ENCODE results near the gene SLC1A5. TPM values are rescaled to one million over a fixed set of nuclear protein-coding genes. Genes with fewer than 3 reads are reported as not detected.

Gene SLC1A5
- polyA plus RNA-seq, 1 donor from 2014 or later, result 1.1 TPM

DNA sequence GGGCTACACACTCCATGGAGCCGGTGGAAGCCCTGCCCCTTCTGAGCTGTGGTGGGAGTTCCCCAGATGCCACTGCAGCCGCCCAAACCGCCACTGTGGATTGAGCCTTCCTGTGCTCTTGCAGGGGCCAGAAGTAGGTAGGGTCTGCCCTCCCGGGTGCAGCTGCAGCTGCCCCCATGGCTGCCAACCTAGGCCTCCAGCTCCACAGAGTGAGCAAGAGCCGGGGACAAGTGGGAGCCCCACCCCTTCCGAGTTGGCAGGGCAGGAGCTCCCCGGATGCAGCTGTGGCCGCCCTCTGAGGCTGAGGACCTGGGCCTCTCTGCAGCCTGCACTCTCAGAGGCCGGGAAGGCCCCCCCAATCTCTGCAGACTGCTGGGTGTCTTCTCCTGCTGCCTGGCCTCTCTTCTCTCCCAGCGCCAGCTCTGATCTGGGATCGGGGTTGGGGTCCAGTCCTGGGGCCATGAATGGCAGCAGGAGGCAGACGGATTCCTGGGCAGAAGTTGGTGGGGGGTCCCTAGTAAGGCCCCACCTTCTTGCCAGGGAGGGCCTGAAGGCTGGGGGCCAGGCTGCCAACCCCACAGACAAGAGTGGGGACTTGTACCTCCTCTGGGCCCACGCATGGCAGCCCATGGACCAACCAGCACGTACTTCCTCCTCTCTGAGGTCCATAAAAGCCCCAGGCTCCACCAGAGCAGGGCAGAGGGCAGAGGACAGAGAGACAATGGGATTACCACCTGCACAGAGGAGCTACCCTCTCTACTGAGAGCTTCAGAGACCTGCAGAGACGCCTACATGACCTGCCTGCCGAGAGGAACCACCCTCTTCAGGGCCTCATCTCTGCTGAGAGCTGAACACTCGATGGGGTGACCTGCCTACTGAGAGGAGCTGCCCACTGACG lies 33.4 kb upstream of the SLC1A5 start:
- Histone ChIP-seq H3K36me3 (ENCODE audit: insufficient read depth, low read length) (no peaks in the 10 kb centered on the region), H3K9ac (ENCODE audit: low read length) (no peak overlapping the region), H2AFZ (ENCODE audit: low read depth, low read length) (no peak overlapping the region), H3K9me2 (ENCODE audit: insufficient read depth, low read length) (no peaks in the 10 kb centered on the region), H3K27ac (ENCODE audit: low read length) (no peak overlapping the region), H4K20me1 (ENCODE audit: insufficient read depth) (no peaks in the 10 kb centered on the region), H3K27me3 (ENCODE audit: insufficient read depth, low read depth, low read length) (no peaks in the 10 kb centered on the region), H3K4me3 (ENCODE audit: low read length) (no peak overlapping the region), H3K4me2 (ENCODE audit: low read length) (no peak overlapping the region), H3F3A (ENCODE audit: insufficient read depth, low read length, poor library complexity, severe bottlenecking) (no peaks in the 10 kb centered on the region), H3K9me3 (ENCODE audit: low read length) (no peaks in the 10 kb centered on the region), H3K79me2 (replicated peaks; ENCODE audit: insufficient read depth, low read length) (no peaks in the 10 kb centered on the region)
- TF ChIP-seq, protein P1, sequence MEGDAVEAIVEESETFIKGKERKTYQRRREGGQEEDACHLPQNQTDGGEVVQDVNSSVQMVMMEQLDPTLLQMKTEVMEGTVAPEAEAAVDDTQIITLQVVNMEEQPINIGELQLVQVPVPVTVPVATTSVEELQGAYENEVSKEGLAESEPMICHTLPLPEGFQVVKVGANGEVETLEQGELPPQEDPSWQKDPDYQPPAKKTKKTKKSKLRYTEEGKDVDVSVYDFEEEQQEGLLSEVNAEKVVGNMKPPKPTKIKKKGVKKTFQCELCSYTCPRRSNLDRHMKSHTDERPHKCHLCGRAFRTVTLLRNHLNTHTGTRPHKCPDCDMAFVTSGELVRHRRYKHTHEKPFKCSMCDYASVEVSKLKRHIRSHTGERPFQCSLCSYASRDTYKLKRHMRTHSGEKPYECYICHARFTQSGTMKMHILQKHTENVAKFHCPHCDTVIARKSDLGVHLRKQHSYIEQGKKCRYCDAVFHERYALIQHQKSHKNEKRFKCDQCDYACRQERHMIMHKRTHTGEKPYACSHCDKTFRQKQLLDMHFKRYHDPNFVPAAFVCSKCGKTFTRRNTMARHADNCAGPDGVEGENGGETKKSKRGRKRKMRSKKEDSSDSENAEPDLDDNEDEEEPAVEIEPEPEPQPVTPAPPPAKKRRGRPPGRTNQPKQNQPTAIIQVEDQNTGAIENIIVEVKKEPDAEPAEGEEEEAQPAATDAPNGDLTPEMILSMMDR (IDR thresholded peaks at IDR 0.05; ENCODE audit: poor library complexity, severe bottlenecking), result no peak
- TF ChIP-seq TAF1 (IDR thresholded peaks at IDR 0.05; ENCODE audit: low read depth) (no peak), EP300 (conservative IDR thresholded peaks at IDR 0.05; ENCODE audit: poor library complexity, severe bottlenecking) (no peak), POLR2AphosphoS5 (IDR thresholded peaks at IDR 0.05) (no peak), SMC3 (conservative IDR thresholded peaks at IDR 0.05; ENCODE audit: poor library complexity) (no peak)

DNA sequence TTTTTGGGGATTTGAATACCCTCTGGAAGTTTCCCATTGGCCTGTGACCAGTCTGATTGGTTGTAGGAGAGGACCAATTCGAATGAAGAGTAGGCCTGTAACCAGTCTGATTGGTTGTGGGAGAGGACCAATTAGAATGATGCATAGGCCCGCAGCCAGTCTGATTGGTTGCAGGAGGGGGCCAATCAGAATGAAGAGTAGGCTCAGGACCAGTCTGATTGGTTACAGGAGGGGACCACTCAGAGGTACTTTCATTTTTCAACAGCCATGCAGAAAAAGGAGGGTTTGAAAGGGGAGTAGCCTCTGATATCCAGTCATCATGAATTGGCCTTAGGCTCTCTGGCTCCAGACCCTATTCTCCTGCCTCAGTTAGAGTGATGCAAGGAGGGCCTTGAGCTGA lies 30.4 kb upstream of the SLC1A5 start:
- H3K9ac ChIP-seq (ENCODE audit: low read length), result no peak overlapping the region
- no peak overlapping the region for H3K27ac ChIP-seq (ENCODE audit: low read length)
- H3K9me3 ChIP-seq (ENCODE audit: low read length), result no peaks in the 10 kb centered on the region
- no peak for TF ChIP-seq MXI1 (conservative IDR thresholded peaks at IDR 0.05; ENCODE audit: poor library complexity, severe bottlenecking)
- no peak for TF ChIP-seq TAF1 (IDR thresholded peaks at IDR 0.05; ENCODE audit: low read depth)
- TF ChIP-seq, protein P1 (IDR thresholded peaks at IDR 0.05; ENCODE audit: poor library complexity, severe bottlenecking), result no peak
- no peak for TF ChIP-seq EZH2 (IDR thresholded peaks at IDR 0.05; ENCODE audit: borderline replicate concordance, insufficient read depth, low read length, poor library complexity, severe bottlenecking)
- no peak for TF ChIP-seq SMC3 (conservative IDR thresholded peaks at IDR 0.05; ENCODE audit: poor library complexity)
- no peak for TF ChIP-seq RAD21 (conservative IDR thresholded peaks at IDR 0.05)
- TF ChIP-seq EP300 (conservative IDR thresholded peaks at IDR 0.05; ENCODE audit: poor library complexity, severe bottlenecking), result no peak
- no peak for TF ChIP-seq REST (IDR thresholded peaks at IDR 0.05; ENCODE audit: borderline replicate concordance)
- TF ChIP-seq POLR2AphosphoS5 (IDR thresholded peaks at IDR 0.05), result no peak
- no peaks in the 10 kb centered on the region for H4K20me1 ChIP-seq (ENCODE audit: insufficient read depth)
- H3K4me3 ChIP-seq (ENCODE audit: low read length), result no peak overlapping the region
- H3K27me3 ChIP-seq (ENCODE audit: insufficient read depth, low read depth, low read length), result no peaks in the 10 kb centered on the region
- H3K79me2 ChIP-seq (replicated peaks; ENCODE audit: insufficient read depth, low read length), result no peaks in the 10 kb centered on the region
- H3K4me2 ChIP-seq (ENCODE audit: low read length), result no peak overlapping the region
- no peaks in the 10 kb centered on the region for H3K36me3 ChIP-seq (ENCODE audit: insufficient read depth, low read length)
- no peaks in the 10 kb centered on the region for H3F3A ChIP-seq (ENCODE audit: insufficient read depth, low read length, poor library complexity, severe bottlenecking)
- no peak overlapping the region for H2AFZ ChIP-seq (ENCODE audit: low read depth, low read length)
- no peaks in the 10 kb centered on the region for H3K9me2 ChIP-seq (ENCODE audit: insufficient read depth, low read length)
